Liver (tissue), 9 donors: ENCODE measurements around the gene SLCO2A1. TPM values are rescaled to one million over a fixed set of nuclear protein-coding genes. Genes with fewer than 3 reads are reported as not detected.

Experiments
- DNase-seq: peaks from one replicate; pipeline ENCODE4 v3.0.0-alpha.2; 2017; ENCODE audit warnings: low spot score
- H3K27ac ChIP-seq, 2 donors: one replicate each; pipeline ENCODE4 v1.7.0; 2013; ENCODE audit warnings: inconsistent platforms in 2 of 2, low read length in 2 of 2, control low read depth in 1 of 2, low read depth in 1 of 2, mild to moderate bottlenecking in 1 of 2
- H3K27me3 ChIP-seq, 4 donors: one replicate each; pipeline versions ENCODE4 v1.6.1 to v1.7.0; 2013; ENCODE audit warnings: low read length in 3 of 4, inconsistent platforms in 1 of 4, mild to moderate bottlenecking in 1 of 4, moderate library complexity in 1 of 4; ENCODE audit not compliant: control insufficient read depth in 4 of 4, insufficient read depth in 4 of 4
- H3K36me3 ChIP-seq, 4 donors: one replicate each; pipeline versions ENCODE4 v1.6.1 to v1.7.0; 2013; ENCODE audit warnings: low read length in 3 of 4, mild to moderate bottlenecking in 3 of 4, low read depth in 1 of 4, moderate library complexity in 1 of 4; ENCODE audit not compliant: control insufficient read depth in 4 of 4, insufficient read depth in 3 of 4
- H3K4me1 ChIP-seq, 4 donors: one replicate each; pipeline versions ENCODE4 v1.6.1 to v1.7.0; 2013; ENCODE audit warnings: low read length in 3 of 4, mild to moderate bottlenecking in 3 of 4, moderate library complexity in 1 of 4; ENCODE audit not compliant: control insufficient read depth in 4 of 4, insufficient read depth in 4 of 4
- H3K4me3 ChIP-seq, 3 donors: one replicate each; pipeline versions ENCODE4 v1.6.1 to v1.7.0; 2013; ENCODE audit warnings: low read length in 3 of 3, control low read depth in 1 of 3, low read depth in 1 of 3, mild to moderate bottlenecking in 1 of 3
- H3K9ac ChIP-seq, 2 donors: one replicate each; pipeline ENCODE4 v1.7.0; 2013; ENCODE audit warnings: low read length in 2 of 2, mild to moderate bottlenecking in 2 of 2, moderate library complexity in 2 of 2, control low read depth in 1 of 2, low read depth in 1 of 2
- H3K9me3 ChIP-seq, 4 donors: one replicate each; pipeline versions ENCODE4 v1.6.1 to v1.7.0; 2013; ENCODE audit warnings: low read length in 3 of 4; ENCODE audit not compliant: control insufficient read depth in 4 of 4
- ATF3 ChIP-seq: IDR thresholded peaks from 2 replicates; pipeline ENCODE4 v1.6.1; 2016; ENCODE audit warnings: antibody characterized with exemption
- CTCF ChIP-seq: fragments of 150-350 bp; IDR thresholded peaks from 2 replicates; pipeline ENCODE4 v1.5.1; 2017; ENCODE audit warnings: improper control_type of control experiment, low read depth, low read length; ENCODE audit not compliant: missing input control
- EGR1 ChIP-seq, 2 donors: IDR thresholded peaks; 2 replicates each; pipeline ENCODE4 v1.6.1; 2016 to 2018; ENCODE audit warnings: antibody characterized with exemption in 2 of 2, low read depth in 2 of 2
- FOXA1 ChIP-seq: IDR thresholded peaks from 2 replicates; pipeline ENCODE4 v1.6.1; 2016; ENCODE audit warnings: antibody characterized with exemption
- FOXA2 ChIP-seq: IDR thresholded peaks from 2 replicates; pipeline ENCODE4 v1.6.1; 2016; ENCODE audit warnings: antibody characterized with exemption
- HNF4A ChIP-seq, 2 donors: conservative IDR thresholded peaks; 2 replicates each; pipeline ENCODE4 v1.6.1; 2016; ENCODE audit warnings: antibody characterized with exemption in 2 of 2, mild to moderate bottlenecking in 2 of 2
- HNF4G ChIP-seq: IDR thresholded peaks from 2 replicates; pipeline ENCODE4 v1.6.1; 2016; ENCODE audit warnings: antibody characterized with exemption
- JUND ChIP-seq, 2 donors: IDR thresholded peaks; 2 replicates each; pipeline ENCODE4 v1.6.1; 2016; ENCODE audit warnings: antibody characterized with exemption in 2 of 2
- NR2F2 ChIP-seq: IDR thresholded peaks from 2 replicates; pipeline ENCODE4 v1.6.1; 2016; ENCODE audit warnings: antibody characterized with exemption
- RAD21 ChIP-seq, 2 donors: IDR thresholded peaks; 2 replicates each; pipeline ENCODE4 v1.6.1; 2016; ENCODE audit warnings: antibody characterized with exemption in 2 of 2, mild to moderate bottlenecking in 2 of 2
- REST ChIP-seq: IDR thresholded peaks from 2 replicates; pipeline ENCODE4 v1.6.1; 2016; ENCODE audit warnings: antibody characterized with exemption, mild to moderate bottlenecking
- RXRA ChIP-seq, 2 donors: IDR thresholded peaks; 2 replicates each; pipeline ENCODE4 v1.6.1; 2017 to 2018; ENCODE audit warnings: antibody characterized with exemption in 2 of 2, mild to moderate bottlenecking in 1 of 2
- SP1 ChIP-seq: IDR thresholded peaks from 2 replicates; pipeline ENCODE4 v1.6.1; 2018; ENCODE audit warnings: antibody characterized with exemption, mild to moderate bottlenecking
- TAF1 ChIP-seq: conservative IDR thresholded peaks from 2 replicates; pipeline ENCODE4 v1.6.1; 2016; ENCODE audit warnings: antibody characterized with exemption, mild to moderate bottlenecking
- YY1 ChIP-seq: IDR thresholded peaks from 2 replicates; pipeline ENCODE4 v1.6.1; 2016; ENCODE audit warnings: antibody characterized with exemption, mild to moderate bottlenecking
- ZBTB33 ChIP-seq: IDR thresholded peaks from 2 replicates; pipeline ENCODE4 v1.6.1; 2016; ENCODE audit warnings: antibody characterized with exemption
- WGBS: extraction: QIAGEN DNeasy Blood & Tissue Kit; methylation state at CpG from one replicate; pipeline ENCODE4 v1.1.7; 2013; 5-methylcytosine and 5-hydroxymethylcytosine counted together
- polyA plus RNA-seq, 2 donors: library from polyadenylated mRNA; stranded (reverse) in 1 of 2; unstranded in 1 of 2; fragments of 200-250 nt in 1 of 2; fragments of >200 nt in 1 of 2; fragmentation: Nextera tagmentation in 1 of 2; extraction: Ambion mirVana in 1 of 2; gene quantifications; one replicate each; pipeline versions ENCODE4 v1.2.1 to v1.2.3, GENCODE V29; 2013 to 2015
- total RNA-seq, 2 donors: library from RNA; depleted of rRNA; stranded (reverse); fragments of >200 nt; gene quantifications; one replicate each; pipeline ENCODE4 v1.2.3, GENCODE V29; 2014
- donor health status: healthy.
- donor health status: healthy.
- donor health status: healthy.
- donor health status: healthy.
- donor health status: healthy.

Gene SLCO2A1
- total and polyA plus RNA-seq, 4 donors, result 0.56 to 3.1 (median 2.2) TPM

GRCh38 chr3:134013280-134013679 lies 16.4 kb downstream of the SLCO2A1 start:
- WGBS, result 83% methylated on average over 3 of the region's 3 CpGs
- H3K9me3 ChIP-seq, result no peaks in the 10 kb centered on the region
- no peaks in the 10 kb centered on the region for H3K36me3 ChIP-seq
- no peak for DNase-seq
- H3K4me3 ChIP-seq, result no peak overlapping the region
- H3K9ac ChIP-seq, result no peak overlapping the region
- TF ChIP-seq FOXA1 (no peak), TAF1 (no peak), JUND (IDR thresholded peaks at IDR 0.05) (no peak), YY1 (no peak), RXRA (IDR thresholded peaks at IDR 0.05) (no peak), EGR1 (IDR thresholded peaks at IDR 0.05; ENCODE audit: low read depth in 2 of 2) (no peak), HNF4A (conservative IDR thresholded peaks at IDR 0.05) (no peak), SP1 (no peak), HNF4G (no peak), RAD21 (IDR thresholded peaks at IDR 0.05) (no peak), ZBTB33 (no peak), NR2F2 (no peak), REST (no peak), CTCF (no peak)
- H3K27ac ChIP-seq, result no peak overlapping the region
- no peaks in the 10 kb centered on the region for H3K27me3 ChIP-seq
- H3K4me1 ChIP-seq, result no peaks in the 10 kb centered on the region

- H3K9ac ChIP-seq, result no peak overlapping the region
- no peak overlapping the region for H3K27ac ChIP-seq
- WGBS, result 92% methylated on average over 5 of the region's 5 CpGs
- H3K36me3 ChIP-seq, result no peaks in the 10 kb centered on the region
- H3K4me3 ChIP-seq, result no peak overlapping the region
- no peaks in the 10 kb centered on the region for H3K27me3 ChIP-seq
- no peak for DNase-seq
- no peaks in the 10 kb centered on the region for H3K4me1 ChIP-seq
- peaks cover 0 to 1% (median 0%) of the 10 kb centered on the region in 4 donors for H3K9me3 ChIP-seq
- TF ChIP-seq CTCF, result no peak
- TF ChIP-seq EGR1 (IDR thresholded peaks at IDR 0.05; ENCODE audit: low read depth in 2 of 2), result no peak
- TF ChIP-seq HNF4G, result no peak
- no peak for TF ChIP-seq ZBTB33
- no peak for TF ChIP-seq JUND (IDR thresholded peaks at IDR 0.05)
- no peak for TF ChIP-seq HNF4A (conservative IDR thresholded peaks at IDR 0.05)
- no peak for TF ChIP-seq FOXA1
- TF ChIP-seq RXRA (IDR thresholded peaks at IDR 0.05), result no peak
- no peak for TF ChIP-seq FOXA2
- TF ChIP-seq NR2F2, result no peak
- TF ChIP-seq ATF3, result no peak
- TF ChIP-seq SP1, result no peak
Observed at GRCh38 chr3:134009345-134010000, 20.3 kb downstream of the SLCO2A1 start.
